HCT116 (cell line): ENCODE measurements around the gene APOM.

ENCODE experiments used
- FOSL1 ChIP-seq: IDR thresholded peaks from 2 replicates; pipeline ENCODE4 v1.6.1; 2012; ENCODE audit warnings: low read depth
- MAX ChIP-seq: IDR thresholded peaks from 2 replicates; pipeline ENCODE4 v1.6.1; 2012
- POLR2AphosphoS5 ChIP-seq: IDR thresholded peaks from 2 replicates; pipeline ENCODE4 v1.6.1; 2011; ENCODE audit warnings: mild to moderate bottlenecking, low read depth, low read length, moderate library complexity
- SP1 ChIP-seq: IDR thresholded peaks from 2 replicates; pipeline ENCODE4 v1.6.1; 2012; ENCODE audit warnings: low read depth
- YY1 ChIP-seq: IDR thresholded peaks from 2 replicates; pipeline ENCODE4 v1.6.1; 2011; ENCODE audit warnings: low read length, low read depth, moderate library complexity, mild to moderate bottlenecking; ENCODE audit not compliant: insufficient replicate concordance; ENCODE audit errors: extremely low read depth

- TF ChIP-seq MAX (no peak), POLR2AphosphoS5 (no peak), SP1 (no peak), YY1 (no peak), FOSL1 (no peak)
These were observed 50.2 kb downstream of the APOM start for GRCh38 chr6:31705931-31706330.
